A673 (cell line): Measurements from ENCODE around the gene ARL16. TPM values are rescaled to one million over a fixed set of nuclear protein-coding genes. Genes with fewer than 3 reads are reported as not detected.

Source experiments
- BruUV-seq: library from RNA; stranded (reverse); fragments of 400-500 nt; replicated peaks from 2 replicates; lab custom pipeline; 2021; lab: Mats Ljungman, UMichigan
- CTCF ChIA-PET: fragments of 300-600 bp; sonication (Branson Sonifier 250); formaldehyde crosslinking; loops from one replicate; lab custom pipeline; 2022; ENCODE audit warnings: antibody characterized with exemption; lab: Charles Lee
- POLR2A ChIA-PET: fragments of 300-600 bp; sonication (Branson Sonifier 250); formaldehyde crosslinking; loops from one replicate; lab custom pipeline; 2022; ENCODE audit warnings: antibody characterized with exemption; ENCODE audit not compliant: low non-redundant PET; lab: Charles Lee
- DNase-seq: peaks from one replicate; pipeline ENCODE4 v3.0.0-alpha.2; 2015; ENCODE audit warnings: low spot score
- H3K27ac ChIP-seq: fragments of 200-600 bp; sonication (generic); 2 replicates; pipeline ENCODE4 v1.5.1; 2016; ENCODE audit warnings: mixed run types, low read depth, mild to moderate bottlenecking, mixed read lengths, antibody characterized with exemption, low read length; ENCODE audit not compliant: poor library complexity, severe bottlenecking
- H3K27me3 ChIP-seq: fragments of 200-600 bp; sonication (generic); replicated peaks from 2 replicates; pipeline ENCODE4 v1.6.1; 2017; ENCODE audit warnings: mixed run types, low read depth, mild to moderate bottlenecking, mixed read lengths, antibody characterized with exemption, low read length; ENCODE audit not compliant: insufficient read depth, poor library complexity
- H3K36me3 ChIP-seq: fragments of 200-600 bp; sonication (generic); 2 replicates; pipeline ENCODE4 v1.6.1; 2016; ENCODE audit warnings: mixed run types, mild to moderate bottlenecking, mixed read lengths, antibody characterized with exemption, low read length; ENCODE audit not compliant: insufficient read depth, poor library complexity, severe bottlenecking
- H3K4me1 ChIP-seq: fragments of 200-600 bp; sonication (generic); 2 replicates; pipeline ENCODE4 v1.6.1; 2017; ENCODE audit warnings: mixed run types, mild to moderate bottlenecking, mixed read lengths, antibody characterized with exemption, low read length; ENCODE audit not compliant: insufficient read depth, poor library complexity, severe bottlenecking
- H3K4me3 ChIP-seq: fragments of 200-600 bp; sonication (generic); 2 replicates; pipeline ENCODE4 v1.5.1; 2016; ENCODE audit warnings: low read depth, mixed run types, mild to moderate bottlenecking, mixed read lengths, low read length; ENCODE audit not compliant: poor library complexity, severe bottlenecking
- H3K9me3 ChIP-seq: fragments of 200-600 bp; sonication (generic); 2 replicates; pipeline ENCODE4 v1.6.1; 2016; ENCODE audit warnings: mixed run types, low read depth, mild to moderate bottlenecking, mixed read lengths, antibody characterized with exemption, low read length; ENCODE audit not compliant: poor library complexity, severe bottlenecking
- EZH2 ChIP-seq: fragments of 200-600 bp; sonication (generic); IDR thresholded peaks from 2 replicates; pipeline ENCODE4 v1.6.1; 2017; ENCODE audit warnings: borderline replicate concordance, low read depth, mild to moderate bottlenecking, mixed read lengths, antibody characterized with exemption, low read length; ENCODE audit not compliant: poor library complexity, severe bottlenecking
- intact Hi-C: fragments of 100-400 bp; cut with micrococcal nuclease; formaldehyde crosslinking; loops from one replicate; pipeline ENCODE4 v1.10.0; 2022; ENCODE audit not compliant: unreplicated experiment
- total RNA-seq: library from RNA; stranded (reverse); gene quantifications from 2 replicates; pipeline ENCODE4 v1.2.3, GENCODE V29; 2021
- TF ChIP-seq, protein P1 (sequence below): fragments of 300-800, 200-600 bp; sonication (generic); conservative IDR thresholded peaks from 2 replicates; pipeline ENCODE4 v1.5.1; 2017; ENCODE audit warnings: low read depth, mild to moderate bottlenecking, antibody characterized with exemption, low read length, moderate library complexity, mixed read lengths

The ARL16 gene
- total RNA-seq, 1 experiment from 2014 or later = 62.8 TPM

DNA sequence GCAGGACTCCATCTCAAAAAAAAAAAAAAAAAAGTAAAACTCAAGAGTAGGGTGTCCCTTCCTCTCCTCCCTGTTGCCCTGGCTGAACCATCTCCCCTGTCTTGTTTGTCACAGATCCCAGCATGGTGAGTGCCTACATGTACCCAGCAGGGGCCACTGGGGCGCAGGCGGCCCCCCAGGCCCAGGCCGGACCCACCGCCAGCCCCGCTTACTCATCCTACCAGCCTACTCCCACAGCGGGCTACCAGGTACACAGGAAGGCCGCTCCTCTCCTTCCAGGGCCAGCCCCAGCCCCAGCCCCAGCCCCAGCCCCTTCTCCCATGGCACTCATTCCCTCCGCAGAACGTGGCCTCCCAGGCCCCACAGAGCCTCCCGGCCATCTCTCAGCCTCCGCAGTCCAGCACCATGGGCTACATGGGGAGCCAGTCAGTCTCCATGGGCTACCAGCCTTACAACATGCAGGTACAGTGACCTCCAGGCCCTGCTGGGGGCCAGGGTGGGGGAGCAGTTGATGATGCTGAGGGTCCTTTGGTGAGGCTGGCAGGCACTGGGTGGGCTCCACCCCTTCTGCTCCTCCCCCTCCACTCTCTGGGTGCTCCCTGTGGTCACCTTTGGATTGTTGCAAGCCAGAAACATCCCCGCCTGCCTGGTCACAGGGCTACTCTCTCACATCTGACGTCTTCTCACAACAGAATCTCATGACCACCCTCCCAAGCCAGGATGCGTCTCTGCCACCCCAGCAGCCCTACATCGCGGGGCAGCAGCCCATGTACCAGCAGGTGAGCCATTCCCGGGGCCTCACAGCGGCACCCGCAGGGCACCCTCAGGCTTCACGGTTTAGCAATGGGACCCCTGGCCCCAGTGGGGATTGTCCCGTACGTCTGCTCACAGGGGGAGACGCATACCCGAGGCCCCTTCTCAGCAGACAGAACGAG, 17.0 kb upstream of the ARL16 start:
- H3K9me3 ChIP-seq = no peaks in the 10 kb centered on the region
- no peak for DNase-seq
- no peaks in the 10 kb centered on the region for H3K27me3 ChIP-seq
- H3K4me1 ChIP-seq = peaks cover 23% of the 10 kb centered on the region
- TF ChIP-seq, protein P1, sequence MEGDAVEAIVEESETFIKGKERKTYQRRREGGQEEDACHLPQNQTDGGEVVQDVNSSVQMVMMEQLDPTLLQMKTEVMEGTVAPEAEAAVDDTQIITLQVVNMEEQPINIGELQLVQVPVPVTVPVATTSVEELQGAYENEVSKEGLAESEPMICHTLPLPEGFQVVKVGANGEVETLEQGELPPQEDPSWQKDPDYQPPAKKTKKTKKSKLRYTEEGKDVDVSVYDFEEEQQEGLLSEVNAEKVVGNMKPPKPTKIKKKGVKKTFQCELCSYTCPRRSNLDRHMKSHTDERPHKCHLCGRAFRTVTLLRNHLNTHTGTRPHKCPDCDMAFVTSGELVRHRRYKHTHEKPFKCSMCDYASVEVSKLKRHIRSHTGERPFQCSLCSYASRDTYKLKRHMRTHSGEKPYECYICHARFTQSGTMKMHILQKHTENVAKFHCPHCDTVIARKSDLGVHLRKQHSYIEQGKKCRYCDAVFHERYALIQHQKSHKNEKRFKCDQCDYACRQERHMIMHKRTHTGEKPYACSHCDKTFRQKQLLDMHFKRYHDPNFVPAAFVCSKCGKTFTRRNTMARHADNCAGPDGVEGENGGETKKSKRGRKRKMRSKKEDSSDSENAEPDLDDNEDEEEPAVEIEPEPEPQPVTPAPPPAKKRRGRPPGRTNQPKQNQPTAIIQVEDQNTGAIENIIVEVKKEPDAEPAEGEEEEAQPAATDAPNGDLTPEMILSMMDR = no peak
- TF ChIP-seq EZH2 = no peak
- intact Hi-C loops = no loop called here
- peaks cover 59% of the 10 kb centered on the region for H3K36me3 ChIP-seq
- no peak overlapping the region for H3K4me3 ChIP-seq
- no TSS peak for BruUV-seq
- peak overlapping the region; percentile 97 for H3K27ac ChIP-seq
- POLR2A ChIA-PET = interaction anchor here (0.7 kb wide), 1 partner anchor 330 kb away, joined by 7 read pairs; no protein-coding TSS in a partner anchor
- CTCF ChIA-PET = no interaction called here

DNA sequence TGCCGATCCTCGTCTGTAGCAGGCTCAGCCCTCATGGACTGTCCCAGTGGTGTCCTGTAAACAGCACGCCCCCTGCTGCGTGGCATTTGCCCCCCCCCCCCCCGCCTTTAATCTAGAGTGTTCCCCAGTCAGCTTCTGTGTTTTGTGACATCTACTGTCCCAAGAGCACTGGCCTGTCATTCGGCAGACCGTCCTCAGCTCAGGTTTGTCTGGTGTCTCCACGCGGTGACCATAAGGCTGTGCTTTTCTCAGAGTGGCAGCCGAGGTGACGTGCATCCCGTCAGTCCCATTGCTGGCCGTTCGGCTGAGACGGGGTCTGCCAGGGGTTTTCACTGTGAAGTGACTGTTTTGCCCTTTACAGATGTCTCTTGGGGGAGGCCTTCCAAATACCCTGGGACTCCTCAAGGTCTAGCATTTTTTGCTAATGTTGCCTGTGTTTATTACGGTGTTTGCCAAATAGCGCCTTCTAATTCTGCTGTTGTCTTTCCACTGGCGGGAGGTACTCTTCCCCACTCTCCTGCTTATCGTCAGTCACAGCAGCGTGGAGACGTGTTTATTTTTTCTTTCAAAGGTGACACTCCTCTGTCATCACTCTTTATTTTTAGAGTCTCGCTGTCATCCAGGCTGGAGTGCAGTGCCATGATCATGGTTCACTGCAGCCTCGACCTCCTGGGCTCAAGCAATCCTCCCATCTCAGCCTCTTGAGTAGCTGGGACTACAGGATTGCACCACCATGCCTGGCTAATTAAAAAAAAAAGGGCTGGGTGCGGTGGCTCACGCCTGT, 13.9 kb upstream of the ARL16 start:
- no peak for DNase-seq
- no TSS peak for BruUV-seq
- CTCF ChIA-PET = interaction anchor here (0.6 kb wide), 1 partner anchor 1225 kb away, joined by 4 read pairs; no protein-coding TSS in a partner anchor
- POLR2A ChIA-PET = no interaction called here
- H3K27ac ChIP-seq = no peak overlapping the region
- H3K27me3 ChIP-seq = no peaks in the 10 kb centered on the region
- H3K9me3 ChIP-seq = no peaks in the 10 kb centered on the region
- intact Hi-C loops = no loop called here
- H3K36me3 ChIP-seq = peaks cover 71% of the 10 kb centered on the region
- peaks cover 17% of the 10 kb centered on the region for H3K4me1 ChIP-seq
- no peak for TF ChIP-seq EZH2
- TF ChIP-seq, protein P1 = no peak
- no peak overlapping the region for H3K4me3 ChIP-seq

DNA sequence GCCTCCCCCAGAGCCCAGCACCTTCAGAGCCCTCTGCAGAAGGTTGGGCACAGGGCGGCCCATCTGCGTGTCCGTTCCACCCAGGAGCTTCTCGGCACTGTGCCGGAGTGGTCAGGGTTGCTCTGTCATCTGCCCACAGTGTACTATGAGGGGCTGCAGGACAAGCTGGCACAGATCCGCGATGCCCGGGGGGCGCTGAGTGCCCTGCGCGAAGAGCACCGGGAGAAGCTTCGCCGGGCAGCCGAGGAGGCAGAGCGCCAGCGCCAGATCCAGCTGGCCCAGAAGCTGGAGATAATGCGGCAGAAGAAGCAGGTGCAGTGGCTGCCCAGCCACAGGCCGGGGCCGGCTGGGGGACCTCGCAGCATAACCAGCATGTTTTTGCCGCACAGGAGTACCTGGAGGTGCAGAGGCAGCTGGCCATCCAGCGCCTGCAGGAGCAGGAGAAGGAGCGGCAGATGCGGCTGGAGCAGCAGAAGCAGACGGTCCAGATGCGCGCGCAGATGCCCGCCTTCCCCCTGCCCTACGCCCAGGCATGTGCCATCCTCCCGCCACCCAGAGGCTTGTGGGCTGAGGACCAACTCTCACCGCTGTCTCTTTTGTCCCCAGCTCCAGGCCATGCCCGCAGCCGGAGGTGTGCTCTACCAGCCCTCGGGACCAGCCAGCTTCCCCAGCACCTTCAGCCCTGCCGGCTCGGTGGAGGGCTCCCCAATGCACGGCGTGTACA, 12.8 kb upstream of the ARL16 start:
- TF ChIP-seq, protein P1 = no peak
- no peak for TF ChIP-seq EZH2
- peaks cover 70% of the 10 kb centered on the region for H3K36me3 ChIP-seq
- no peak overlapping the region for H3K4me3 ChIP-seq
- intact Hi-C loops = no loop called here
- H3K27me3 ChIP-seq = no peaks in the 10 kb centered on the region
- H3K9me3 ChIP-seq = no peaks in the 10 kb centered on the region
- ChIA-PET CTCF (no interaction called here), POLR2A (no interaction called here)
- H3K4me1 ChIP-seq = peaks cover 7% of the 10 kb centered on the region
- H3K27ac ChIP-seq = no peak overlapping the region
- TSS peak; percentile 28 for BruUV-seq
- DNase-seq = no peak
